ENCODE data around the gene ARHGEF1.
"Not testable (repeated sequence)": the region's sequence is repeated elsewhere in the genome, so short reads cannot be mapped to it uniquely, and the experiment has no call there.

The ARHGEF1 gene

DNA sequence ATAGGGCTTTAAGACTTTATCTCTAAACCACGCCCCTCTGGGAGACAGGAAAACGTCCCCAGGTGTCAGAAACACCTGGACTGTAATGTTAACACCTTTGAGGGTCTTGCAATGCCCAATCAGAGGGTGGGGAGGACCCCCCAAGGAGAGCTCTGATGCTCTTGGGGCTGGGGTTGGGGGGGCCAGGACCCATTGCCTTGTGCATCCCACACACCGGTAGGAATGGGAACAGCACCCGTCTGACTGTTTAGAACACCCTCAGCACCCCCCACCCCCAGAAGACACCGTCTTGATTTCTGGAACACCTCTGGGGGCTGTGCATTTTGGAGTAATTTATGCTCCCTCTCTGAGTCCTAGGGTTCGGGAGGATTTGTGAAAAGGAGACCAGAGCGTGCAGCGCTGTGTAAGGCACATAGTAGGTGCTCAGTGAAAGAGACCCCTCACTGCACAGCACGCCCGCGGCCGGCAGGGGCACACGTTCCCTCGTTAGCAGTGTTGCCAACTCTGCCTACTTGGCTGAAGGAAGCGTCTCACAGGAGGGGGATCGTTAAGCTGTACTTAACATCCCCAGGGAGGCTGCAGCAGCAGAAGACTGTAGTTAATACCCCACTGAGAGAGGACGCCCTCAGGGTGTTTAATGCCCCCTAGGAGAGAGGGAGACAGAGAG is 48.1 kb downstream of the ARHGEF1 start:
- DNase-seq (ENCODE audit: low read depth) = no peak

DNA sequence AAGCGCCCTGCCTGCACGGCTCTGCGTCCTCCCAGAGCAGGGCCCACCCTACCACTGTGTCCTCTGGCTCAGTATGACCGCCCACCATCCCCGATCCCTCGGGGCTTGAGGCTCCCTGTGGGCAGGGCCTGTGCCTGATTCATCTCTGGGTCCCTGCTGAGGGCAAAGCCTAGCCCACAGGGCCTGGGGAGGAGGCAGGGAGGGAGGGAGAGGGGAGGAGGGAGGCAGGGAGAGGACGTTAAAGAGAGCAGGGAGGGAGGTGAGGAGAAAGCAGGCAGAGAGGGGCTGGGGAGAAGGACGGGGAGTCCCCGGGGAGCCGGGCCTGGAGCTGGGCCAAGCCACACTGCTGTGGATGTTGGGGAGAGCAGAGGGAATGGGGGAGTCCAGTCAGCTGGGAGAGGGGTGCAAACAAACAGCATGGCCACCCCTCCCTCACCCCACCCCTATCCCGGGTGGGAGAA is 49.3 kb downstream of the ARHGEF1 start:
- no peak for DNase-seq (ENCODE audit: low read depth)

DNA sequence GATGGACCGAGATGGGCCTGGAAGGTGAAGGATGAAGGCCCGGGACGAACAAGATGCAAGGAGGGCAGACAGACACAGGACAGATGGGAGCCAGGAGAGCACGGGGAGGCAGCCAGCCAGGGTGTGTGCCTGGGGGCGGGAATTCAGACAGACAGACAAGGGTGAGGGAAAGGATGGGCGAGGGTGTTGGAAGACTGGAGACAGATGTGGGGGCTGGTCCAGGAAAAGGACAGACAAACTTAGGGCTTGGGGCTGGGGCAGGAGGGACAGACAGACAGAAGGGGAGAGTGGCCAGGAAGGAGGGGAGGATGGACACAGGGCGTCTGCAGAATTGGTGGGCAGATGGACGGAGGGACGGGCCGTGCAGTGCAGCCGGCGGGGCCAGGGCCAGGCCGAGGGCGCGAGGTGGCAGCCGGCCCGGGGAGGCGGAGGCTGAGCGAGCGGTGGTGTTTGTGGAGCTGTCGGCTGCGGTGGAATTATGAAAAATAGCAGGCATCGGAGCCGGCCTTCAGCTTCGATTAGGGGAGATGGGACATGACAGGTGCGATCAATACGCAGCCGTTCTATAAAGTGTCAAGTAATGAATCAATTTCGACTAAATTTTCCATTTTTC is 49.8 kb downstream of the ARHGEF1 start:
- DNase-seq (ENCODE audit: low read depth) = no peak

DNA sequence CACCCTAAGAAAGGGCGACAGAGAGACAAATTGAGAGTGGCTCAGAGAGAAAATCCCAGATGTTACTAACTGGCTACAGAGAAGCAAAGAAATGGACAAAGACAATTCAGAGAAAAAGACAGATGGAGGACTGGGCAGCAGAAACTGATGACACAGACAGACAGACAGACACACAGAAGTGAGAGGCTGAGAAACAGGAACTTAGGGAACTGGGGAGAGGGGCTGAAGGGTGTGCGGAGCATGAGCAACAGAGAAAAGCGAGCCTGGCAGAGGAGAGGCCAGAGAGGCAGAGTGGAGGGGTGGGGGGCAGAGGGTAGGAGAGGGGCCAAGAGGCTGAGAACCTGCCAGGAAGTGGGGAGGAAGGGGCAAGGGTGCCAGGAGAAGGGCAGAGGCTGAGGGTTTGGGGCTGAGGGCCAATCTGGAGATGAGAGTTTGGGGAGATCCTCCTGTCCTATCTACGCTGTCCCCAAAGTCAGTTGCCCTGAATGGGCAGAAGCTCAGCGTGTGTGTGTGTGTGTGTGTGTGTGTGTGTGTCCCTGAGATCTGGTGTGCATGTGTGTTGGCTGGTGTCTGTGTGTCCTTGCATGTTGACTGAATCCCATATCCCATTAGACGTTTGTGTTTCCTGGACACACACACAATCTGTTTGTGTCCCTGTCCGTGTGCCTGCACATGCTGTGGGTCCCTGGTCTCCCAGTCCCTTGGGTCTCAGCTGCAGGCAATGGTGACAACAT is 50.9 kb downstream of the ARHGEF1 start:
- DNase-seq (ENCODE audit: low read depth) = no peak

DNA sequence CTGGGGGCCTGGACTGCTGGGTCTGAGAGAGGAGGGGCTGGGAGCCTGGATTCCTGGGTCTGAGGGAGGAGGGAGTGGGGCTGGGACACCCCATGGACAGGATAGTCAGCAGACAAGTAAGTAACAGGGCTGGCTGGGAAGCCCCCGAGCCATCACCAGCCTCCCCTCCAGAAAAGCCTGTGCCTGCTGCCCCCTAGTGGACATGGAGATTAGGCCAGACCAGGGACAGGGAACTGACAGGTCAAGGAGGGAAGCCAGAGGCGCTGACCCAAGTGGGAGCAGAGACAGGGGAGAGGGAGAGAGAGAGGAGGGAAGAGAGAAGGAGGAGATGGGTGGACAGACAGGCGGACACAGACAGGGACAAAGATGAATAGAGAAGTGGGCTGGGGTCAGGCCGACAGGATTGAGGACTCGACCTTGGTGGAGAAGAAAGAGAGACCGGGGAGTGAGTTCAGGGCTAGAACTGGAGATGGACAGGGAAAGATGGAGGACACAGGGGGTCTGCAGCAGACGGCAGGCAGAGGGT is 51.9 kb downstream of the ARHGEF1 start:
- DNase-seq (ENCODE audit: low read depth) = no peak

DNA sequence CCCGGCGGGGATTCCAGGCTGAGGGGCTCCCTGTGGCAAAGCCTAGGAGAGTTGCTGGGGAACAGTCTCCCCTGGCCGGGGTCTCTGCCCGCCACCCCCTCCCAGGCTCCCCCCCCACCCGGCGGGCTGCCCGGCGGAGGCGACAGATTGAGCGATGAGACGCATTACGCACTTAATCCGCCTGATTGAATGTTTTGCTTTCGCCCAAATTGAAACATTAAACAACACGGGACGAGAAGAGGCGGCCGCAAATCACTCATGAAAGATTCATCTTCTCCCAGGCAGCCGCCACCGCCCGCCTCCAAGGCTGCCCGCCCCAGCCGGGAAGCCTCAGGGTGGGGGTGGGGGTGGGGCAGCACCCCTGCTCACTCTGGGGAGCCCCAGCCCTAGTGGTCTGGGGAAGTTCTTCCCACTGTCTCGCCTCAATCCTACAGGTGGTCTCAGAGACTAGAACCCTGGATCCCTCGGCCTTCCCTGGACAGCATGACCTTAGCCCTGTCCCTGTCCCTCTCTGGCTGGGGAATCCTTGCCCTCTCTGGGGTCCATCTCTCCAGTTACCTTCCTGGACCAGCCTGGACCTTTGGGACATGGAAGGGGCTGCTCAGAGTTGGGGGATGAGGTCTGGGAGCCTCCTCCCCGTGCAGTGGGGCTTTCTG is 52.9 kb downstream of the ARHGEF1 start:
- DNase-seq (ENCODE audit: low read depth) = no peak

DNA sequence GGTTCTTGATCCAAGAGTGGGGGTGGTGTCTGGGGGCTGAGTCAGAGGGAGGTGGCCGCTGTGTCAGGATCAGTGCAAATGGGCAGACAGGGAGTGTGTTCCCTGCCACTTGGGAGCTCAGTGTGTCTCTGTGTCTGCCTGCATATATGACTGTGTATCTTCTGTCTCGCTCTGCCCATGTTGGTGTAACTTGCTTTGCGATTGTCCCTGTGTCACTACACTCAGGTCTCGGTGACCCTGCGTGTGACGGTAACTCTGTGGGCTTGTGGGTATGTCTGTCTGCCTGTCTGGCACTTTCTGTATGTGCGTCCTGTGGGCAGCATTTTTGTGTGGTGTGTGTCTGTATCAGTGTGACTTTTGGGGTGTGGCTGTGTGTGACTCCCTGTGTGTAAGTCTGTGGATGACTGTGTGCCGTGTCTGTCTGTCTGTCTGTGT is 53.4 kb downstream of the ARHGEF1 start:
- no peak for DNase-seq (ENCODE audit: low read depth)

DNA sequence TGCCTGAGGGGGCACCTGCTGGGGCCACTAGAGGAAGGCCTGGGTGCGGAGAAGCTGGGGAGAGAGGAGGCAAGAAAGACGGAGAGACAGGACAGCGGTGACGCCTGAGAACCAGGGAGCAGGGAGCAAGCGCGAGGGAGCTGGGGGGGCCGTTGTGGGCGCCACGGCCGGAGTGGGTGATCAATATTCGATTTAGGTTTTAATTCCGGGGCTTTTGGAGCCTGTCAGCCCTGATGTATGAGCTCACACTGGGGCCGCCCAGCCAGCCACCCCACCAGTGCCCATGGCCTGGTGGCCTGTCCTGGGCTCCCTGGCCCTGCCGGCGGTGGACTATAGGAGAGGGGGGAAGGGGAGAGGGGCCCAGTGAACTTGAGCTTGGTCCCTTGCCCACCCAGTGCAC is 54.0 kb downstream of the ARHGEF1 start:
- no peak for DNase-seq (ENCODE audit: low read depth)

DNA sequence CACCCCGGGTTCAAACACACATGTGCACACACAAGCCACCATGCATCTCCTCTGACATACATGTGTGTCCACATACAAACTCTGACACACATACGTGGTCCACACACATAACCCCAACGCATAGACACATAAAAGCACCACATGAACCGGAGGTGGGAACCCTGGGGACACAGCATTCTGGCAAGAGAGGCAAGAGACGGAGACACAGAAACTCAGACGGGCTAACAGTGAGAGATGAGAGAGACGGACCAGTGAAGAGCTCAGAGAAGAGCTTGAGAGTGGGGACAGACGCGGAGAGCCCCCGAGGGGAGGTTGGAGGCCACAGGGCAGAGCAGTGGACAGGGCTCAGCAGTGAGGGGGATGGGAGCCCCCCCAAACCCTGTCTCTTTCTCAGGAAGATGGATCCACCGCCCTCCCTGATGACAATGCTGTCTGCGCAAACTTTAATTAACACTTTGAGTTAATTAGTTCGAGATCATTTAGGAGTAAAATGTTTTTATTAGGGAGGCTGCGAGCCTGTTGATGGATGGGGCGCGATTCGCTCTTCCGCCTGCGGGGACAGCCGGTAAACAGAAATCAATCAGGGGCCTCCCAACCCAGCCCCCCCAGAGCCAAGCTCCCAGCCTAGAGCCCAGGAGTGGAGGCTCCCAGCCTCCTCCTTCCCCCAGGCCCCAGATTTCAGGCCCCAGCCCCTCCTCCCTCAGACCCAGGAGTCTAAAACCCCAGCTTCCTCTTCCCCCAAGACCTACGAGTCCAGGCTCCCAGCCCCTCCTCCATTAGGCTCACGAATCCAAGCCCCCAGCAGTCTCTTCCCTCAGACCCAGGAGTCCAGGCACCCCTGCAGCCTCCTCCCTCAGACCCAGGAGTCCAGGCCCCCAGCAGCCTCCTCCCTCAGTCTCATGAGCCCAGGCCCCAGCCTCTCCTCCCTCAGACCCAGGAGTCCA is 54.8 kb downstream of the ARHGEF1 start:
- no peak for DNase-seq (ENCODE audit: low read depth)

DNA sequence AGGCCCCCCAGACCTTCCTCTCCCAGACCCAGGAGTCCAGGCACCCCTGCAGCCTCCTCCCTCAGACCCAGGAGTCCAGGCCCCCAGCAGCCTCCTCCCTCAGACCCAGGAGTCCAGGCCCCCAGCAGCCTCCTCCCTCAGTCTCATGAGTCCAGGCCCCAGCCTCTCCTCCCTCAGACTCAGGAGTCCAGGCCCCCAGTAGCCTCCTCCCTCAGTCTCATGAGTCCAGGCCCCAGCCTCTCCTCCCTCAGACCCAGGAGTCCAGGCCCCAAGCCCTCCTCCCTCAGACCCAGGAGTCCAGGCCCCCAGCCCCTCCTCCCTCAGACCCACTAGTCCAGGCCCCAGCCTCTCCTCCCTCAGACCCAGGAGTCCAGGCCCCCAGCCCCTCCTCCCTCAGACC is 56.2 kb downstream of the ARHGEF1 start:
- not testable (repeated sequence) for DNase-seq (ENCODE audit: low read depth)

DNA sequence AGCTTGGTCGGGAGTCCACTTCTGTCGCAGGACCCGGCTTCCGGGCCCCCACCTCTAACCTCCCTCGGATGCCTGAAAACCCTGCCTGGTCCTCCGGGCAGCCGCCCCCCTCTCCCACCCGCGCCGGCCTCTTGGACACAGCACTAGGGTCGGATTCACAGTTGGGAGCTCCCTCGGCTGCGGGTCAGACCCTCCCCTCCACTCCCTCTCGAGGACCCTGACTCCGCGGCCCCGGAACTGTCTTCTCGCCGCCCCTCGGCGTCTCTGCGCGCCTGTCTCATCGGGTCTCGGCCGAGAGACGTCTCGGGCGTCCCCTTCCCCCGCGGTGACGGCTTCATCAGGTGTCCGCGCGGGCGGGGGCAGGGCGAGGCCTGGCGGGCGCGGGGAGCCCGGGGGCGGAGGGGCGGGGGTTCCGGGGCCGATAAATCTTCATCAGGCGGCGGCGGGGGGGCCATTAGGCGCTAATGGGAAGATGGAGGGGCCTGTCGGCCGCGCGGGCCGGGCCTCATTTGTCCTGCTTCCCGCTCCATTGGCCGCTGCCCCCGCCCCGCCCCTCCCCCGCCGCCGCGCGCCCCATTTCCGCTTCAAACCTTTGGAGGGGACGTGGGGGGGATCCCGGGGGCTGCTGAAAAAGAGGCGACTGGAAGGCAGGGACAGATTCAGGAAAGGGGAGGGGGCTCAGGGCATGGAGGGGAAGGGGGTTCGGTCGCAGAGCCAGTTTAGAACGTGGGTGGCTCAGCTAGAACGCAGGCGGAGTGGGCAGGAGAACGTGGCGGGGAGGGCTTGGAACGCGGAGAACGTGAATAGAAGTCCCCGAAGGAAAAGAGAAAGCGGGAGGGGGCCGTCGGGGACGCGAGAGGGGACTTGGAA is 57.1 kb downstream of the ARHGEF1 start:
- DNase-seq (ENCODE audit: low read depth) = no peak

DNA sequence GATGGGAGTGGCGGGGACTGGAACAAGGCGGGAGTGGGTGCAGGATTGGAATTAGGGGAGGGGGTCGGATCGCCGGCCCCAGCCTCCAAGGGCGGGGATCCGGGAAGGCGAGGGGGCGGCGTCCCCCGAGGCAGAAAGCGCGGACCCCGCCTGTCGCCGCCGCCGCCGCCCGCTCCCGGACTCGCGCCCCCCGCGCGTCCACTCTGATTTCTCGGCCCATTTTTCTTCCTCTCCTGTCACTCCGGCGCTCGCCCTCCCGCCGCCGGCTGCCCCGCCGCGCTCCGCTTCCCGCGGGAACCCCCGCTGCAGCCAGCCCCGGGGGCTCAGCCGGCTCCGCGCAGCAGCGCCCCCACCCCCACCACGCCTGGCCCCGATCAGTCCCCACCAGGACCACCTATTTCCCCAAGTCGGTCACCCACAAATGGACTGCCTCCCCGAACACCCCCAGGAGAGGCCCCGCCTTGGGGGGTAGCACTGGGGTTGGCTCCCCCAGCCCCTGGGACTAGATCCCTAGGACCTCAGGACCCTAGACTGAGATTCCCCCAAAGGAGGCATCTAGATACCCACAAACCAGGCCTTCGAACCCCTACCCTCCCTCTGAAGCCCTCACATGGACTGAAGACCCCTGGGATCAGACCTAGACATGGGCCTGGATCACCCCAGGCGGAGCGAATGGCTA is 57.9 kb downstream of the ARHGEF1 start:
- no peak for DNase-seq (ENCODE audit: low read depth)

DNA sequence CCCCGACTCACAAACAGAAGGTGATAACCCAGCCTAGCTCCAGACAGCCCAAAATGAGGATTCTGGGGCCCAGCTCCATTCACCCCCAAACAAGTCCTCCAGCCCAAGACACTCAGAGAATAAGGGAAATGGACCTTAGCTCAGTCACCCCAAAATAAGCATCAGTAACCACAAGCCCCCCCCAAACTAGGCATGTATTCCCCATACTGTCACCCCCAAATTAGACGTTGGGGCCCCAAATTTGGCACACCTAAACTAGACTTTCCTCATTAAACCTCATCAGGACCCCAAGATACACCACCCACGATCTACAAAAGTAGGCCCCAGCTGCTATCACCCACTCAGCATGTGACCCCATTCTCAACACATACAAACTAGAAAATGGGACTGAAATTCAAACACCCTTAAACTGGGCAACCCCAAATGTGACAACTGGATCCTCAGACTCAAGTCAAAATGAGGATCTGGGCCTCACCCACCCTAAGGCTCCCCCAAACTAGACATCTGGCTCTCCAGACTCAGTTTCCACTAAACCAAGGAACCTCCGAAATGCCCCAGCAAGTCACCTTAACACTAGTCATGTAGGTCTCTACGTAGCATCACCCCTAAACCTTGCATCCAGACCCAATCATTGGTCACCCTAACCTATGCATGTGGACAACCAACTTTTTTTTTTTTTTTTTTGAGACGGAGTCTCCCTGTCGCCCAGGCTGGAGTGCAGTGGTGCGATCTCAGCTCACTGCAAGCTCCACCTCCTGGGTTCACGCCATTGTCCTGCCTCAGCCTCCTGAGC is 58.6 kb downstream of the ARHGEF1 start:
- DNase-seq (ENCODE audit: low read depth) = no peak

DNA sequence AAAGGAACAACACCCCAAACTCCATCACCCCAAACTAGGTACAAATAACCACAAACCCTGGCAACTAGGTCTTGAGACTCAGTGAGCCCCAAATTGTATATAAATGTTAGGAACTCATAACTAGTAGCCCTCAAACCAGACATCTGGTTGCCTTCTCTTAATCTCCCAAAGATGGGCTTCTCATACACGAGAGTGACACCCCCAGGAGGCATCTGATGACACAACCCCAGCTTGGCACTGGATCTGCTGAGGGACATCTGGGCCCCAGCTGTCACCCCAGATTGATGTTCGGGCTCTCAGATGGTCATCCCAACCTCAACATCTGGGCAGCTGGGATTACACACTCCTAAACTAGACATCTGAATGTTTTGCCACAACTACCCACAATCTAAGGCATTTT is 61.4 kb downstream of the ARHGEF1 start:
- DNase-seq (ENCODE audit: low read depth) = no peak

DNA sequence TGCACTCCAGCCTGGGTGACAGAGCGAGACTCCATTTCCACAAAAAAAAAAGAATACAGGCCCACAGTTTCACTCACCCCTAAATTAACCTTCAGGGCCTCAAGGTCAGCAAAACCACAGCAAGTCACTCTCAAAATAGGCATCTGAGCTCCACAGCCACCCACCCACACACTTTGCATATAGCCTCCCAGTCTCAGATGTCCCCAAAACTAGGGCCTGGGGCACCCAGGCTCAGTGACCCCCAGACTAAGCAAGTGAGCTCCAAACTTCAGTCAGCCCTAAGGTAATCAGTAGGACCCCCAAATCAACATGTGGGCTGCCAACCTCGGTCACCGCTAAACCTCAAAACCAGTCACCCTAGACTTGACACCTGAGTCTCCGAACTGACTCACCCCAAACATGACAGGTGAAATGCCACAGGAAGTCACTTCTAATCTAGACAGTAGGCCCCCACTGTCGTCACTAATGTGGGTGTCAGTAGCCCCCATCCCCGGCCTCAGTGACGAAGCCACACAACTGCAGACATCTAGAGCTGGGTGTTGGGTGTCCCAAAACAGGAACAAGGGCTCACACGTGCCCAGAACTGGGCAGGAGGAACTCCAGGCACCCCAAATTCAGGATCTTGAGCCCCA is 62.3 kb downstream of the ARHGEF1 start:
- no peak for DNase-seq (ENCODE audit: low read depth)

DNA sequence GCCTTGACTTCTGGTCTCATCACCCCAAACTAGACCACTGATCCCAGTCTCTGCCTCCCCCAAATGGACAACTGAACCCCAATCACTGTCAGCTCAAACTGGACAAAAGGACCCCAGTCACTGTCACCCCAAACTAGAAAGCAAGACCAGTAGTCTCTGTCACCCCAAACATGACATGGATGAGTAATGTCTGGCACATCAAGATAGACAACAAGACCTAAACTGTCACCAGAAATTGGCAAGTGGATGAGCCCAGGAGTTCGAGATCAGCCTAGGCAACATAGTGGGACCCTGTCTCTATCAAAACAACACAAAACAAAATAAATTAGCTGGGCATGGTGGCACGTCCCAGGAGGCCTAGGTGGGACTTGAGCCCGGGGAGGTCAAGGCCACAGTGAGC is 64.1 kb downstream of the ARHGEF1 start:
- DNase-seq (ENCODE audit: low read depth) = no peak

DNA sequence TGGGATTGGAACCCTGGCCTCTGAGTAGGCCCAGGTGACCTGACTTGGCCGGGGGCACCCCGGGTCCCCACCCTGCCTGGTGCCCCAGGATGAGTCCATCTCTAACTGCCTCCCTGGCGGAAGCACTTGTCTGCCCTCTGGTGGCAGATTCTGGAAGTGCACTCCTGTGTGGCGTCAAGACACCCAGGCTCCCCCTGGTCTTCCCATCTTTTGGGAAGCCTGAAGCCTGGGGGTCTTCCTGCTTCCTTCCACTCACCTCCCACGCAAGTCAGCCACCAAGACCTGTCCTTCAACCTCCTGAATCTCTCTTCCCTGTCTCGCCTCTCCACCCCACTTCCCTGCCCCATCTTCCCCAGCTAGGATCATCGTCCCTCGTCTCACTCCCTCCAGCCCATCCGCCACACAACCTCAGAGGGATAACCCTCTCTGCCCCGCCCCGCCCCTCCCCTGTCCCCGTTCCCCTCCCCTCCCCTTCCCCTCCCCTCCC is 68.7 kb downstream of the ARHGEF1 start:
- no peak for DNase-seq (ENCODE audit: low read depth)

DNA sequence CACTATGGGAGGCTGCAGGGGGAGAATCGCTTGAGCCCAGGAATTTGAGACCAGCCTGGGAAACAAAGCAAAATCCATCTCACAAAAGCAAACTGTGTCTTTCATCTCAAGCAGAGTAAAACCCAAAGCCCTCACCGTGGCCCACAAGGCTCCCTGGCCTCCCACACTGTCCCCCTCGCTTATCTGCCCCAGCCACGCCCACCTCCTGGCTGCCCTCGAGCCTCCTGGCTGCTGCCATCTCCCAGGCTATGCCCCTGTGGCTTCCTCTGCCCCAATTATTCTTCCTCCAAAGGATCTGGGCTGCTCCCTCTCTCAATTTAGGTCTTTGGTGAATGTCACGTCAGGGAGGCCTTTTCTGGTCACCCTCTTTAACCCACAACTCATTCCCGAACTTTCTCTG is 72.5 kb downstream of the ARHGEF1 start:
- DNase-seq (ENCODE audit: low read depth) = no peak

Measured in non-pigmented ciliary epithelial cell (primary cell).